Measurements from ENCODE around the gene CCT6B. TPM values are rescaled to one million over a fixed set of nuclear protein-coding genes. Genes with fewer than 3 reads are reported as not detected.

CCT6B gene
- total RNA-seq, result 4.5 TPM

GRCh38 chr17:34961093-34961911 is at the start of gene CCT6B, which contains the start of gene ZNF830:
Gene CCT6B, minus strand, starts transcription at chr17:34961460. Its CDS starts 67 bp downstream, at chr17:34961393.
Gene ZNF830, plus strand, starts transcription at chr17:34961540. Its CDS starts 27 bp downstream, at chr17:34961567.

GRCh38 chr17:34980353-34980680 is 19.1 kb upstream of the CCT6B start, which contains the start of gene LIG3:
Gene LIG3, plus strand, starts transcription at chr17:34980512. Its CDS starts 2,494 bp downstream, at chr17:34983006.

Other genes starting within 250 kb of the CCT6B start
- gene ZNF830, start 80 bp upstream of the CCT6B start, total RNA-seq, result 19.1 TPM
- 68.3 TPM for gene LIG3, start 19.1 kb upstream of the CCT6B start, total RNA-seq
- gene RFFL, start 102.2 kb upstream of the CCT6B start, total RNA-seq, result 13.2 TPM
- gene RAD51D, start 158.4 kb upstream of the CCT6B start, total RNA-seq, result 10.3 TPM
- gene FNDC8, start 160.2 kb upstream of the CCT6B start, total RNA-seq, result not detected
- 24.4 TPM for gene NLE1, start 180.8 kb upstream of the CCT6B start, total RNA-seq
- gene UNC45B, start 186.4 kb upstream of the CCT6B start, total RNA-seq, result 14.8 TPM
- gene SLC35G3, start 232.9 kb upstream of the CCT6B start, total RNA-seq, result not detected